ENCODE results near the gene OPA1.

The OPA1 gene

GRCh38 chr3:193736616-193737015 is 143.6 kb downstream of the OPA1 start:
- no peak for TF ChIP-seq CTCF (IDR thresholded peaks at IDR 0.05; ENCODE audit: borderline replicate concordance, extremely low read depth, low read length, poor library complexity, severe bottlenecking)
- no peak for TF ChIP-seq EZH2 (IDR thresholded peaks at IDR 0.05; ENCODE audit: borderline replicate concordance, low read depth, low read length, severe bottlenecking)
- no peaks in the 10 kb centered on the region for H3K36me3 ChIP-seq (ENCODE audit: insufficient read depth, low read length)
- H3K4me3 ChIP-seq (ENCODE audit: low read depth in 1 of 2, low read length in 2 of 2) = no peak overlapping the region
- H3K4me2 ChIP-seq (ENCODE audit: insufficient read depth, low read length) = no peak overlapping the region
- H3K27me3 ChIP-seq (ENCODE audit: insufficient read depth, low read length, poor library complexity) = peaks cover 16% of the 10 kb centered on the region
- DNase-seq (no peak), ATAC-seq (ENCODE audit: insufficient read depth, low read depth) (no peak)
- H3K9ac ChIP-seq (ENCODE audit: low read depth, low read length) = no peak overlapping the region
- H3K4me1 ChIP-seq (ENCODE audit: insufficient read depth, low read length) = no peaks in the 10 kb centered on the region
- H3K9me3 ChIP-seq (ENCODE audit: insufficient read depth, low read length, severe bottlenecking) = no peaks in the 10 kb centered on the region
- no peaks in the 10 kb centered on the region for H3K79me2 ChIP-seq (ENCODE audit: insufficient read depth, low read length)
- H2AFZ ChIP-seq (ENCODE audit: low read depth, low read length) = no peak overlapping the region
- no peak overlapping the region for H3K27ac ChIP-seq (ENCODE audit: low read length)
- 0 out of 2 replicates have a peak, but pooled peaks cover 3% of the 10 kb centered on the region for H4K20me1 ChIP-seq (ENCODE audit: insufficient read depth, low read length)

DNA sequence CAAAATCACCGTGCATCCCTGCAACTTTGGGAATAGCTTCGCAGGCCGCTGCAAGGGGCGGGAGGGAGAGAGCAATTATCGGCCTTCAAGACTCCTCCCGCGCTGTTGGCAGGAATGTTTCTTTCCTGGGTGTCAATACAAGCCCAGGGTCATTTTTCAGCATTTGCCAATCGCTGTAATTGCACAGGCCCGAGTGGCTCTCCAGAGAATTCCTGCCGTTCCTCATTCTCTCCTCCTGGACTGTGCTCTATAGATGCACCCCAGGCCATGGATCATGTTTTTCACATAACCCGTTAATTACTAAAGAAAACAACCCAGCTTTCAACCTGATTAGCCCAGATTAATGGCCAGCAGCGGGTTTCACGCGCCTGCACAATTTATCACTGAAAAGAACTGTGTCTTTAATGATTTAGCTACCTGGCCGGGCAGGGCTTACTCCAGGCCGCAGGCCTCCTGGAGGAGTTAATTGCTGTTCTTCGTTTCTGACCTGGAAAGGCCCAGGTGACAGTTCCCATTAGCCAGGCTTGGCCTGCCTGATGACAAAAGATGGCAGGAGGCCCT is 144.3 kb downstream of the OPA1 start:
- Histone ChIP-seq H3K9me3 (ENCODE audit: insufficient read depth, low read length, severe bottlenecking) (no peaks in the 10 kb centered on the region), H3K4me2 (ENCODE audit: insufficient read depth, low read length) (no peak overlapping the region), H3K36me3 (ENCODE audit: insufficient read depth, low read length) (no peaks in the 10 kb centered on the region), H3K4me1 (ENCODE audit: insufficient read depth, low read length) (no peaks in the 10 kb centered on the region), H3K4me3 (ENCODE audit: low read depth in 1 of 2, low read length in 2 of 2) (no peak overlapping the region), H4K20me1 (ENCODE audit: insufficient read depth, low read length) (no peaks in the 10 kb centered on the region), H3K27me3 (ENCODE audit: insufficient read depth, low read length, poor library complexity) (peaks cover 11% of the 10 kb centered on the region), H3K79me2 (ENCODE audit: insufficient read depth, low read length) (no peaks in the 10 kb centered on the region), H2AFZ (ENCODE audit: low read depth, low read length) (no peak overlapping the region), H3K27ac (ENCODE audit: low read length) (no peak overlapping the region), H3K9ac (ENCODE audit: low read depth, low read length) (no peak overlapping the region)
- TF ChIP-seq EZH2 (IDR thresholded peaks at IDR 0.05; ENCODE audit: borderline replicate concordance, low read depth, low read length, severe bottlenecking) = no peak
- TF ChIP-seq CTCF (IDR thresholded peaks at IDR 0.05; ENCODE audit: borderline replicate concordance, extremely low read depth, low read length, poor library complexity, severe bottlenecking) = no peak
- ATAC-seq (ENCODE audit: insufficient read depth, low read depth) = no peak
- no peak for DNase-seq

GRCh38 chr3:193742628-193743027 is 149.6 kb downstream of the OPA1 start:
- Histone ChIP-seq H3K36me3 (ENCODE audit: insufficient read depth, low read length) (no peaks in the 10 kb centered on the region), H3K4me3 (ENCODE audit: low read depth in 1 of 2, low read length in 2 of 2) (no peak overlapping the region), H3K9me3 (ENCODE audit: insufficient read depth, low read length, severe bottlenecking) (no peaks in the 10 kb centered on the region), H4K20me1 (ENCODE audit: insufficient read depth, low read length) (no peaks in the 10 kb centered on the region), H3K9ac (ENCODE audit: low read depth, low read length) (no peak overlapping the region), H3K4me1 (ENCODE audit: insufficient read depth, low read length) (no peaks in the 10 kb centered on the region), H3K79me2 (ENCODE audit: insufficient read depth, low read length) (no peaks in the 10 kb centered on the region), H3K4me2 (ENCODE audit: insufficient read depth, low read length) (no peak overlapping the region), H3K27me3 (ENCODE audit: insufficient read depth, low read length, poor library complexity) (no peaks in the 10 kb centered on the region), H3K27ac (ENCODE audit: low read length) (no peak overlapping the region), H2AFZ (ENCODE audit: low read depth, low read length) (no peak overlapping the region)
- DNase-seq (no peak), ATAC-seq (ENCODE audit: insufficient read depth, low read depth) (no peak)
- no peak for TF ChIP-seq EZH2 (IDR thresholded peaks at IDR 0.05; ENCODE audit: borderline replicate concordance, low read depth, low read length, severe bottlenecking)
- TF ChIP-seq CTCF (IDR thresholded peaks at IDR 0.05; ENCODE audit: borderline replicate concordance, extremely low read depth, low read length, poor library complexity, severe bottlenecking) = no peak

- Histone ChIP-seq H3K9ac (ENCODE audit: low read depth, low read length) (no peak overlapping the region), H4K20me1 (ENCODE audit: insufficient read depth, low read length) (no peaks in the 10 kb centered on the region), H3K27ac (ENCODE audit: low read length) (no peak overlapping the region), H3K4me1 (ENCODE audit: insufficient read depth, low read length) (no peaks in the 10 kb centered on the region), H3K36me3 (ENCODE audit: insufficient read depth, low read length) (no peaks in the 10 kb centered on the region), H2AFZ (ENCODE audit: low read depth, low read length) (no peak overlapping the region), H3K27me3 (ENCODE audit: insufficient read depth, low read length, poor library complexity) (no peaks in the 10 kb centered on the region), H3K9me3 (ENCODE audit: insufficient read depth, low read length, severe bottlenecking) (no peaks in the 10 kb centered on the region), H3K4me3 (ENCODE audit: low read depth in 1 of 2, low read length in 2 of 2) (no peak overlapping the region), H3K4me2 (ENCODE audit: insufficient read depth, low read length) (no peak overlapping the region), H3K79me2 (ENCODE audit: insufficient read depth, low read length) (no peaks in the 10 kb centered on the region)
- ATAC-seq (ENCODE audit: insufficient read depth, low read depth) = no peak
- DNase-seq = no peak
- no peak for TF ChIP-seq EZH2 (IDR thresholded peaks at IDR 0.05; ENCODE audit: borderline replicate concordance, low read depth, low read length, severe bottlenecking)
Measured at GRCh38 chr3:193743702-193744047, 150.7 kb downstream of the OPA1 start.

Data from DND-41 (cell line).